GM19395 (cell line): Measurements from ENCODE around the gene SESN1.

Experiments used
- ATAC-seq: cut with Tn5 transposase; IDR thresholded peaks from one replicate; pipeline ENCODE4 v1.9.1; 2021; ENCODE audit warnings: mild to moderate bottlenecking, moderate library complexity; ENCODE audit not compliant: unreplicated experiment

Gene SESN1

GRCh38 chr6:108942556-108943492 lies 151.8 kb downstream of the SESN1 start:
- no peak for ATAC-seq

GRCh38 chr6:108941859-108942258 lies 152.8 kb downstream of the SESN1 start:
- no peak for ATAC-seq

GRCh38 chr6:108941281-108941680 lies 153.4 kb downstream of the SESN1 start:
- no peak for ATAC-seq

GRCh38 chr6:108940741-108941140 lies 153.9 kb downstream of the SESN1 start:
- no peak for ATAC-seq

- no peak for ATAC-seq
Measured at GRCh38 chr6:108937170-108937569, 157.5 kb downstream of the SESN1 start.
